ENCODE measurements around the gene GPT2. TPM values are rescaled to one million over a fixed set of nuclear protein-coding genes. Genes with fewer than 3 reads are reported as not detected.

The GPT2 gene
- total RNA-seq, 1 experiment from 2014 or later = 68.8 TPM

DNA sequence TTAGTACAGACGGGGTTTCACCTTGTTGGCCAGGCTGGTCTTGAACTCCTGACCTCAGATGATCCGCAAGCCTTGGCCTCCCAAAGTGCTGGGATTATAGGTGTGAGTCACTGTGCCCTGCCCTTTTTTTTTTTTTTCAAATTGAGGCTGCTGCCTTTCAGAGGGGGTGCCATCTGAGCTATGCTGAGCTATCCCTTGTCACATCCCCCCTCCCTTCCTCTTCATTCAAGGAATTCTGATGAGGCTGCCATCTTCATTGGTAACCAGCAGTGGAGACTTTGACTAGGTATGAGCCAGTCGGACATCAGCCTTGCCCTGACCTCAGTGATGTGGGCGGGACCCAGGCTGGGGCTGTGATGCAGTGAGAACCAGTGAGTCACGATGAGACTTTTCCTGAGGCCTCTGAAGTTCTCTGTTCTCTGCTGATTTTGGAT lies 24.4 kb upstream of the GPT2 start:
- Histone ChIP-seq H2BK12ac (ENCODE audit: insufficient read length, low read depth, low read length) (no peak overlapping the region), H4K8ac (replicated peaks; ENCODE audit: insufficient read length, low read depth, low read length) (no peak overlapping the region), H3K4me1 (ENCODE audit: insufficient read depth, low read length) (no peaks in the 10 kb centered on the region), H3K79me1 (ENCODE audit: insufficient read depth, low read depth, low read length, poor library complexity, severe bottlenecking) (no peaks in the 10 kb centered on the region), H2AFZ (ENCODE audit: low read length) (no peak overlapping the region), H3K9me3 (ENCODE audit: control insufficient read depth, low read depth, low read length) (no peaks in the 10 kb centered on the region), H3K27ac (ENCODE audit: insufficient read length, low read depth, low read length) (no peak overlapping the region), H3T11ph (ENCODE audit: low read length) (no peak overlapping the region), H2BK20ac (ENCODE audit: low read depth, low read length, poor library complexity, severe bottlenecking) (no peak overlapping the region), H2BK120ac (ENCODE audit: low read depth, low read length, poor library complexity, severe bottlenecking) (no peak overlapping the region), H3K9ac (ENCODE audit: extremely low read depth, insufficient read length, low read length) (no peak overlapping the region), H3K23me2 (ENCODE audit: insufficient read length, low read depth, low read length, poor library complexity, severe bottlenecking) (no peaks in the 10 kb centered on the region), H2BK15ac (ENCODE audit: low read depth, low read length) (no peak overlapping the region), H3K14ac (ENCODE audit: insufficient read depth, low read length) (no peak overlapping the region), H3K56ac (ENCODE audit: insufficient read length, low read depth, low read length) (no peak overlapping the region), H3K27me3 (ENCODE audit: insufficient read depth, low read length) (no peaks in the 10 kb centered on the region), H3K18ac (ENCODE audit: insufficient read length, low read depth, low read length) (no peak overlapping the region), H3K4me2 (ENCODE audit: insufficient read depth, insufficient read length, low read length) (no peak overlapping the region), H3K23ac (ENCODE audit: insufficient read length, low read depth, low read length) (no peak overlapping the region), H3K4ac (ENCODE audit: low read depth, low read length) (no peak overlapping the region), H2AK5ac (ENCODE audit: insufficient read length, low read length) (no peak overlapping the region), H4K5ac (ENCODE audit: insufficient read length, low read depth, low read length) (no peak overlapping the region), H4K20me1 (ENCODE audit: control insufficient read depth, insufficient read depth, insufficient read length) (no peaks in the 10 kb centered on the region), H2BK5ac (ENCODE audit: insufficient read length, low read length) (no peak overlapping the region), H4K91ac (ENCODE audit: insufficient read length, low read depth, low read length) (no peak overlapping the region), H3K79me2 (ENCODE audit: insufficient read depth, low read length) (no peaks in the 10 kb centered on the region)
- H3K36me3 Mint-ChIP-seq (ENCODE audit: insufficient read depth in 1 of 3, low read depth in 3 of 3) = no peaks in the 10 kb centered on the region; a peak in 1 of 7 replicates
- no peaks in the 10 kb centered on the region; the same call in 1 of the 2 replicates for H3K27me3 Mint-ChIP-seq (ENCODE audit: low read depth)
- DNase-seq = no peak
- WGBS (ENCODE audit: extremely low coverage, insufficient read length, low lambda C conversion rate) = no CpG with 5 or more reads among the region's 5 CpGs
- peaks cover 5 to 6% of the 10 kb centered on the region in 2 experiments for H3K4me1 Mint-ChIP-seq
- TF ChIP-seq, protein P1, sequence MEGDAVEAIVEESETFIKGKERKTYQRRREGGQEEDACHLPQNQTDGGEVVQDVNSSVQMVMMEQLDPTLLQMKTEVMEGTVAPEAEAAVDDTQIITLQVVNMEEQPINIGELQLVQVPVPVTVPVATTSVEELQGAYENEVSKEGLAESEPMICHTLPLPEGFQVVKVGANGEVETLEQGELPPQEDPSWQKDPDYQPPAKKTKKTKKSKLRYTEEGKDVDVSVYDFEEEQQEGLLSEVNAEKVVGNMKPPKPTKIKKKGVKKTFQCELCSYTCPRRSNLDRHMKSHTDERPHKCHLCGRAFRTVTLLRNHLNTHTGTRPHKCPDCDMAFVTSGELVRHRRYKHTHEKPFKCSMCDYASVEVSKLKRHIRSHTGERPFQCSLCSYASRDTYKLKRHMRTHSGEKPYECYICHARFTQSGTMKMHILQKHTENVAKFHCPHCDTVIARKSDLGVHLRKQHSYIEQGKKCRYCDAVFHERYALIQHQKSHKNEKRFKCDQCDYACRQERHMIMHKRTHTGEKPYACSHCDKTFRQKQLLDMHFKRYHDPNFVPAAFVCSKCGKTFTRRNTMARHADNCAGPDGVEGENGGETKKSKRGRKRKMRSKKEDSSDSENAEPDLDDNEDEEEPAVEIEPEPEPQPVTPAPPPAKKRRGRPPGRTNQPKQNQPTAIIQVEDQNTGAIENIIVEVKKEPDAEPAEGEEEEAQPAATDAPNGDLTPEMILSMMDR (conservative IDR thresholded peaks at IDR 0.05) = no peak
- H3K4me3 Mint-ChIP-seq = no peak overlapping the region
- peak overlapping the region in 1 of 3 experiments; percentile 58; a peak in 2 of 7 replicates for H3K27ac Mint-ChIP-seq
- H3K9me3 Mint-ChIP-seq = peaks cover 3% of the 10 kb centered on the region in 2 experiments; a peak in 1 of 5 replicates
